Measurements from ENCODE around the gene PTPN22.

GRCh38 chr1:113859478-113860175 is 11.9 kb downstream of the PTPN22 start:
- TF ChIP-seq CTCF (IDR thresholded peaks at IDR 0.05) (no peak), POLR2A (IDR thresholded peaks at IDR 0.05) (no peak)

Measured in testis (tissue), 2 donors.